SU-DHL-6 (cell line): ENCODE data around the gene BCKDK.
"Not testable (repeated sequence)": the region's sequence is repeated elsewhere in the genome, so short reads cannot be mapped to it uniquely, and the experiment has no call there.

Experiments used
- CTCF ChIP-seq: fragments of 200-600 bp; sonication (generic); IDR thresholded peaks from one replicate; pipeline ENCODE4 v1.5.1; 2017; ENCODE audit warnings: antibody characterized with exemption, mild to moderate bottlenecking, low read length, moderate library complexity; ENCODE audit not compliant: insufficient read depth, poor library complexity, severe bottlenecking
- EZH2phosphoT487 ChIP-seq: fragments of 200-600 bp; sonication (generic), shearing (Covaris generic); conservative IDR thresholded peaks from 2 replicates; pipeline ENCODE4 v1.6.1; 2018; ENCODE audit warnings: mild to moderate bottlenecking, antibody characterized with exemption, low read length, moderate library complexity, mixed read lengths

GRCh38 chr16:31150976-31151375 is 42.8 kb downstream of the BCKDK start:
- not testable (repeated sequence) for TF ChIP-seq CTCF, EZH2phosphoT487
